Measurements from ENCODE around the gene RUNX1. TPM values are rescaled to one million over a fixed set of nuclear protein-coding genes. Genes with fewer than 3 reads are reported as not detected.

The RUNX1 gene
- total RNA-seq, 1 donor from 2014 or later = 4.4 TPM

DNA sequence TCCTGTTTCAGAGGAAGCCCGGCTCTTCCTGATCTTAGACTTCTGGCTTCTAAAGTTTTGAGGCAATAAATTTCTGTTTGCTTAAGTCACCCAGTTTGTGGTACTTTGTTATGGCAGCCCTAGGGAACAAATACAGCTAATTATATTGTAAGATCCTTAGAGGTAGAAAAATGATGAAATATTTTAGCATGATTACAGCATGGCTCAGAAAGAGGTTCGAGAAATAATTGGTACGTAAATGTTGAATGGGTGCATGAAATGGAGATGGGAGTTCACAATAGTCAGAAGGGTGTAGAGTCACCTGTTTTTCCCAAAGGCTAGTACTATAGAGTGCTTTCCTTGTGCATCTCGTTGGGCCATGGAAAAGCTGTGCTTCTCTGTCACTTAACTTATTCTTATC lies 123.5 kb downstream of the RUNX1 start:
- no peak for DNase-seq (ENCODE audit: low read depth, low spot score)

DNA sequence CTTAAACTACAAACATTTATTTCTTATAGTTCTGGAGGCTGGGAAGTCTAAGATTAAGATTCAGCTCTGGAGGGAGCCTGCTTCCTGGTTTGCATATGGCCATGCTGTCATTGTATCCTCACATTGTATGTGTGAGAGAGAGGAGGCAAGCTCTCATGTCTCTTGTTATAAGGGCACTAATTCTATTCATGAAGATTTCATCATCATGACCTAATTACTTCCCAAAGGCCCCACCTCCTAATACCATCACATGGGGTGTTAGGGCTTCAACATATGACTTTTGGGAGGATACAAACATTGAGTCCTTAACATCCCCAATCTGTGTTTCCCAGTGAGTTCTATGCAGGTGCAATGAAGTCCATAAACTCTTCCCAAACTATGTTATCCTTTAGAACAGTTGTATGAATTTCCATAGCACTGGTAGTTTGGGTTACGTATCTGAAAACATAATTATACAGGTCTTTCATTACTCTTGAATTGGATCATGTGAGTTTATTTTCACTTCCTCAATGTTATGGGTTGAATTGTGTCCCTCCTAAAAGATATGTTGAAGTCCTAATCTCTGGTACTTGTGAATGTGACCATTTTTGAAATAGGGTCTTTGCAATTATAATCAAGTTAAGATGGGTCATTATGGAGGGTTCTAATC lies 124.2 kb downstream of the RUNX1 start:
- DNase-seq (ENCODE audit: low read depth, low spot score) = no peak

DNA sequence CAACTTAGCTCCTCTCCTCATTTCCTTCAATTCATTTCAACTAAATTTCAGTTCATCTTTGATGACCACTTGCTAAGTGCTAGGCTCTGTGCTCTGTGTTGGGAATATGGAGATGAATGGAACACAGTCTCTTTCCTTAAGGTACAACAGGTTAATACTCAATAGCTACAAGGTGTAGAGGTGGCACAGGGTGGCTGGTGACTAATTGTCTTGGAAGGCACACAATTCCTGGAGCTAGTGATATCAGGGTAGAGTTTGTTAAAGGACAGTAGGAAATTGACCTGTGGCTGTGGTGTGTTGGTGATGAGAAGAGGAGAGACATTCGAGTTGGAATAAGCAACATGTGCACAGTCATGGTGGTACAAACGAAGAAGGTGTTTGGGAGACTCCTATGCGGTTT lies 124.9 kb downstream of the RUNX1 start:
- no peak for DNase-seq (ENCODE audit: low read depth, low spot score)

DNA sequence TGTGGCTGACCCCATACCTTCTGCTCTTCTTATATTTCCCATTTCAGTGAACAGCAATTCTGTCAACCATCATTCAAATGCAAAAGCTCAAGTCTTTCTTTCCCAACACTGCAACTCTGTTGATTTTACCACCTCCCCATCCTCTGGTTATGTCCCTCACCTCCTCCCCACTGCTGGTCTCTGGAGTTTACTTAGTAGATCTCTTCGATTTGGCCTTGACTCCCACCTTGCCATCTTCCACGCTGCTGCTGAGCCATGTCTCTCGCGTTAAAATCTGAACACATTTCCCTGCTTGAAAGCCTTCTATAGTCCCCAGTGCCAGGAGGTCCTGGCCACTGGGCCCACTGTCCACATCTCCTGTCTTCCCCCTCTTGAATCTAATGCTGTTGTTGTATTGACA lies 125.5 kb downstream of the RUNX1 start:
- no peak for DNase-seq (ENCODE audit: low read depth, low spot score)

DNA sequence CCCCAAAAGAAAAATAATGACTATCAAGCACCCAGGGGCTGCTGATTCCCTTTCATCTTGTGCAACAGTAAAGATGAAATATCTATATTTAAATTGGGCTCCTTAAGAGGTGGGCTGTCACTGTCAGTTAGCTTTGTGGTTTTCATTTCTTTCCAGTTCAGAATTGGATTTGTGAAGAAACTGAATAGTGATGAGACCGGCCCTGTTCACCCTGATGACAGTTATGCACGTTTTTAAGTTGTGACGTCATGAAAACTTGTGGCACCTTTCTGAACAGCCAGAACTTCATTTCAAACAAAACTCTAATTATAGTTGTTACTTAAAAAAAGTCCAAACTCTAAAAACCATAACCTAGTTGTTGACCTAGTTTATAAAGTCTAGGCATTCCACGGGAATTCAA lies 125.9 kb downstream of the RUNX1 start:
- DNase-seq (ENCODE audit: low read depth, low spot score) = no peak

DNA sequence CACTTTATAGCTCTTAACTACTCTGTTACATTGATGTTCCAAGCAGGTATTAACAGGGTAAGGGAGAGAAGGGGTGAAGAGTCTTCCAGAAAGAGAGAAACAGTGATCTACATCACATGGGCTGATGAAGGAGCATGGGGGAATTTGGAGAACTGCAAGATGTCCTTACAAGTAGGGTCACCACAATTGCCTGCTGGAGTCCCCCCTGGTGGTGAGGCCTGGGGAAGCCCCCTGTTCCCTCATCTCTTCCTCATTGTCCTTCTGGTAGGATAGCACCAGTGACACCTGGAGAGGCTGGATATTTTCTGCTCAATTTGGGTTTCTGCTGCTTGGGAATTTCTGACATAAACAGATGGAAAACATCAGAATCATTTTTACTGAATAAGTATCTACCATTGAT lies 126.6 kb downstream of the RUNX1 start:
- DNase-seq (ENCODE audit: low read depth, low spot score) = no peak

DNA sequence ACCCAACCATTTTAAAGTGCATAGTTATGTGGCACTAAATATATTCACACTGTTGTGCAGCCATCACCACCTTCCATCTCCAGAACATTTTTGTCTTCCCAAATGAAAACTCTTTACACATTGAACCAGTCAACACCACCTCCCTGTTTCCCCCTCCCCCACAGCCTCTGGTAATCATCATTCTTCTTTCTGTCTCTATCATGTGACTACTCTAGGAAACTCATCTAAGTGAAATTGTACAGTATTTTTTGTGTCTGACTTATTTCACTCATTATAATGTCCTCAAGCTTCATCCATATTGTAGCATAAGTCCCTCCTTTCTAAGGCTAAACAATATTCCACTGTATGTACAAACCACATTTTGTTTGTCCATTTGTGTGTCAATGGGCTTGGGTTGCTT lies 128.0 kb downstream of the RUNX1 start:
- no peak for DNase-seq (ENCODE audit: low read depth, low spot score)

DNA sequence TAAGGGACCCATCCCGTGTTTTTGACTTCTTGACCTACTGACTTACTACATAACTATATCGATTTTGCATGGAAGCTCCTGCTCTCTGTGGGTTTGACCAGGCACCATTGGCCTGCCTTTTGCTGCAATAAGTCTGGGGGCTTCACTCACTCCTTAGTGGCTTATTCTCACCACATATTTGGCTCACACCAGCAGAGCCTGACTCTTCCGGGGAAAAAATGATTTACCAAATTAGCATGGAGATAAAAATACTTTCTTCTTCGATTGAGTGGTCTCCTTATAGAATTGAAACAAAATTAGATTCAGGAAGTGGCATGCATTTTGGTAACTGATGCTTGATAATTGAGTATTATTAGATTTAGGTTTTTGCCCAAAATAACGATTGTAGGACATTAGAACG lies 129.7 kb downstream of the RUNX1 start:
- no peak for DNase-seq (ENCODE audit: low read depth, low spot score)

DNA sequence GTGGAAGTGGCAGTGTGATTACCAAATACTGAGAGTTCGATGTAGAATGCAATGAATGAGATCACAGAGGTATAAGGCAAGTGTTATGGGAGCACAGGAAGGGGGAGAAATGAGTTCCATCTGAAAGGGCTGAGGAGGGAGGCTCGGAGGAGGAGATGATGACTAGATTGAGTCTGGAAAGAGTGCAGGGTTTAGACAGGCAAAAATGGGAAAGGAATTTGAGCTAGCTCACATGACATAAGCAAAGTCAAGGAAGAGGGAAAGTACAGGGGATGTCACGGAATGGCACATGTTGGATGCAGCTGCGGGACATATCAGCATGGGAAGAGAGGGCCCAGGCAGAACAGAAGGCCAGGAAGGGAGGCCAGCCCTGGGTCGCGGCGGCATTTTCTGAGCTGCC lies 132.7 kb downstream of the RUNX1 start:
- no peak for DNase-seq (ENCODE audit: low read depth, low spot score)

DNA sequence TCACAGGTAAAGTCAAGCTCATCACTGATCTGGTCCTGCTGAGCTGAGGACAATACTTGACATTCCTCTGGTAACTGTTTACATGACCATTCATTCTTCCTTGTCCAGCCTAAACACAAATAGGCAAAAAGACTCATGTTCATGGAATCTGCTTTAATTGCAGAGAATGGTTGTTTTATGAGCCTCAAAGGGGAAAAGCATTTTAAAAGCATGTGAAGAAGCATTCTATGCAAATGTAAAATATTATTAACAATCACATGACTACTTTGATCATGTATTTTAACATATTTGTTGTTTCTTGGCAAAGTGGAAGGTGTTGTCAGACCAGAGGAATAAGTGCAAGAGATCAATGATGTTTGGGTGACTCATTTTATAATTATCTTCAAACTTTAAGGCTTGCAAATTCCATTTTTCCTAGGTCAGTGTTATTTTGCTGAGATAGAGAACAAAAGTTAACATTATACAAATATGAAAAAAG lies 133.7 kb downstream of the RUNX1 start:
- no peak for DNase-seq (ENCODE audit: low read depth, low spot score)

DNA sequence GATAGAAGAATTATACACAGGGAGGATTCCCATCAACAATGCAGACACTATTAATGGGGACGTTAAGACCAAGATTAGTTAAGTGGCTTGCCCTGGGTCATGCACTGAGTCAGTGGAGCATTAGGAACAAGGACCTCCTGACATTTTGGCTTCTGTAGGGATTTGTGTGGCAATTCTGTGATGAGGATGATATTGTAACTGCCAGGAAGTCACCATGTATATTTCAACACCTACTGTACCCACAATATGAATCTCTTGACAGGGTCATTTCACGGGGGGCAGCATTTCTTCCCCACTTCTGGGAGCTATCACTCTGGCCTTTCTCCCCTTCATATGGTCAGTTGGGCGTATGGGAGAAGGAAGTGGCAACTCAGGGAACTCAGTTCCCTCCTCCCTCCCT lies 134.9 kb downstream of the RUNX1 start:
- no peak for DNase-seq (ENCODE audit: low read depth, low spot score)

DNA sequence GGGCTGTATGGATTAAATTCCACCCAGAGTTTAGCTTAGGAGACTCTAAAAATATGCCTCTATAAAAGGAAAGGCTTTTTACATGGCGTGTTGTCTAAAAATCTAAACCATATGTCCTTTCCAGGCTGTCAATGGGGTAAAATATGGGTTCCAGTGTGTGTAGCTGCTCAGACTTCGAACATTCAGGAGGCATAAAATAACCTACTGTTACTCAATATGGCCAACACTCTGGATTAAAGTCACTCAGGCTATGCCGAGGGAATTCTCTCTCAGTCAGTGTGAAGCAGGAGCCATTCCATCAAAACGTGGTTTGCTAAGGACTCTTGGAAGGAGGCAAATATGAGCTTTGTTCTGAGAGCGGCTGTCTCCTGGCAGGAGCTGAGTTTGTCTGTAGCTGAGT lies 135.3 kb downstream of the RUNX1 start:
- no peak for DNase-seq (ENCODE audit: low read depth, low spot score)

DNA sequence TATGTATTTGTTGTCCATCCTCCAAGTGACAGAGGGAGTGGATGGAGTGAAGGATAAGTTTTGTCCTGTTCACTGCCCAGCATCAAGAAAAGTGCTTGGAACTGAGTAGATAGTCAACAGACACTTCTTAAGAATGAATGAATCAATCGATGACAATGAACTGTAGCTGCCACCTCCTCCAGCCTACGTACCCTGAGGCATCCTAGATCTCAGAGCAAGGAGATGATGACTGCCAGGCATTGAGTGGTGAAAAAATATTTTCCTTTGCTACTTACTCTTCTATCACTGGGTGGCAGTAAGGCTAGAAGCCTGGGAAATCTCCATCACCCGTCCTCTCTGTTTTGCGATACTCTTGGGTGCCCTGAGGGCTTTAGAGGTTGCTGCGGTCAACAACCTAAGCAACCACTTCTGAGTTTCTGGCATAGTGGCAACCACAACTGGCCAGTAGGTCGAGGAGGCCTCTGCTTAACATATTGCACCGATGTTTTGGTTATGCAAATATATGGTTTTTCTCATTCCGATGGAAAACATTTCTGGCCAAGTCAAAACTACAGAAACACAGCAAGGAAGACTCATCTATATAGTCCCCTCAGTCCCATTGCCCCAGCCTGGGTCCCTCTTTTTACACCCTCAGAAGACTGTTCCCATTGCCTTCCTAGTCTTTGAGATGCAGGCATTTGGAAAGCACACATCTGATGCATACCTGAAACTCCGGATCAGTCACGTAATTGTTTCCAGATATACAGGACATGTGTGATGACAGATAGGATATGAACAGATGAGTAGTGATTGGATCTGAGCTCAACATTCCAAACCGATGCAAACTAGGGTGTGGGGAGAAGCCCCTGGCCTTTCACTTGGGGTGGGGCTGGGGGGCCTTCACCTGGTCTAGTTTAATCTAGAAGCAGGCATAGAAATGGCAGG lies 136.8 kb downstream of the RUNX1 start:
- DNase-seq (ENCODE audit: low read depth, low spot score) = no peak

DNA sequence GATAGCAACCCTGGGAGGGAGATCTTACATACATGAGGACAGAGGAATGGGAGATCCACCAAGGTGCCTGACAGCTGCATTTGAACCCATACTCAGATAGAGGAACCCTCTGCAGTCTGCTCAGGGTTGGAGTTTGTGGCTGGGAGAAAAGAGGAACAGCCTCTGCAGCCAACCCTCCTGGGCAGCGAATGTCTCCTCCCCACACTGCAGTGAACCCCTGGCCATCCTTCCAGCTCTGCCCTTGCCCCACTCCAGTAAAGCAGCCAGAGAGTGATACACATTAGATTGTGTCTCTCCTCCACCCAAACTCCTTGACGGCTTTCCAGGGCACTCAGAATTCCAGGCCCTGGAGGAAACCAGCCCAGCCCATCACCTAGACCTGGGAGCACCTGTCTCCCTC lies 137.7 kb downstream of the RUNX1 start:
- DNase-seq (ENCODE audit: low read depth, low spot score) = no peak

DNA sequence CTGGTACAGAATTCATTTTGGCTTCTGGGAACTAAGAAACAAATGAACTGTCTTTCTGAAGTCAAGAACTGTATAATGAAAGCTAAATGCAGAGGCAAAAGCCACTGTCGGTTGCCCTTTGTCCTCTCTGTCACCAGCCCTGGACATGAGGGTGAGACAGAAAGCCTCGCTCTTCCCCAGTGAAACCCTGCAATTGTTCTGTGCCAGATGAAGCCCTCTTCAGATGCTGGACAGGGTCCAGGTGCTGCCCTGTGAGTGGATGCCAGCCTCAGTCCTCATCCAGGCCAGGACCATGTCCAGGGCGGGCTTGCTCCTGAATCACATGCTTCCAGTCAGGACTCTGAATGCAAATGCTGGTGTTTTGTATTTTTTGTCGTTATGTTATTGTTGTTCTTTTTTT lies 138.7 kb downstream of the RUNX1 start:
- no peak for DNase-seq (ENCODE audit: low read depth, low spot score)

DNA sequence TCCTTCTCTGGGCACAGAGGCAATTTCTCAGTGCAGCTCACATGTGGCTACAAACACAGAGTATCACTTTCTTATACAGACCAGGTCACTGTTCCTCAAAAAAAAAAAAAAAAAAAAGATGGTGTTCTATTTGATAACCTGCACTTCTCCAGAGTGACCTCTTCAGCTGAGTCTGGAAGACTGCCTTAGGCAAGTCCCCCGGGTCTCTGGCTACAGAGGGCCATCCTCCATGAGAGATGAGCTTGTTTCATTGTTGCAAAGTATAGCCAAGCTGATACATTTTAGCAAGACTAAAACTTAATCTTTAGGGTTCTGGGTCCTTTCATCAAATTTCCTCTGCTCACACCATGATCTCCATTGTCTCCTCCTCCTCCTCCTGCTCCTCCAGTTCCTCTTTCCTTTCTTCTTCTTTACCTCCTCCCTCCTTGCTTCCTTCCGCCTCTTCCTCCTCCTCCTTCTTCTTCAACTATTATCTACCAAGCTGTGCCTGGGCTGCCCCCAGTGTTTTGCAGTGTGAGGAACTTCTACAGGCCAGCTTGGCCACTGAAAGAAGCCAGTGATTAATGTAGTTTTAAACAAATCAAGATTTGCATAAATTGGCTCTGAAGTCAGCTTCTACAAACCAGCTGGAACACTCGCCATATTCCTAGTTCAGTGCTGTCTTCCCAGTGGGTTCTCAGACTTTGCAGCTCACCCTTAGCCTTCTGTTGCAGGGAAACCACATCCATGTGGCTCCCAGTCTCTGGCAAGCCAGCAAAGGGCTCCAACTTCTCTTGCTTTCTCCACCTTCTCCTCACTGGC lies 139.4 kb downstream of the RUNX1 start:
- DNase-seq (ENCODE audit: low read depth, low spot score) = no peak

DNA sequence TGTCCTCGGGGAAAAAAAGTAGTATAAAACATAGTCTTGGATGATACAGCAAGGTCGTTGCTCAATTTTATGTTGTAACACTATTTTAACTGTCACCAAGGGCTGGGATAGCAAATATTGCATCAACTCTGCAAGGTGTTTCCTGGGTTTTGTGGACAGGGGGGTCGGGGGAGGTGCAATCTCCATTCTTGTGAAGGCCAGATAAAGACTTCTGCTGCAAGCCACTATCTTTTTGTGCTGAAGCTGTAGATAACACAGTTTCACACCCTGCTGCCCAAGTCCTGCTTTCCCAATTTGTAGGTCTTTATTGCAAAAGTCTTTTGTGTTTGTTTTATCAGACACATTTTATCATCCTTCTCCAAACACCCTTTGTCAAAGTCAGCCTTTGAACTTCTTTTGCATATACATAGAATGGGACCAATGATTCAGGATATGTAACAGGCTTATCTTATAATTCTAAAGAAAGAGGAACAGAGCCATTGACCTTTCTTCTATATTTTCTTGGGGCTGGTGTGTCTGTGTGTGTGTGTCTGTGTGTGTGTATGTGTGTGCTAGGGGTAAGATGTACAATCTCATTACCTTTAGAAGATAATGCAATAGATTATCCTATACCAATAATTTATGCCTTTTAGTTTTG lies 140.6 kb downstream of the RUNX1 start:
- DNase-seq (ENCODE audit: low read depth, low spot score) = no peak

DNA sequence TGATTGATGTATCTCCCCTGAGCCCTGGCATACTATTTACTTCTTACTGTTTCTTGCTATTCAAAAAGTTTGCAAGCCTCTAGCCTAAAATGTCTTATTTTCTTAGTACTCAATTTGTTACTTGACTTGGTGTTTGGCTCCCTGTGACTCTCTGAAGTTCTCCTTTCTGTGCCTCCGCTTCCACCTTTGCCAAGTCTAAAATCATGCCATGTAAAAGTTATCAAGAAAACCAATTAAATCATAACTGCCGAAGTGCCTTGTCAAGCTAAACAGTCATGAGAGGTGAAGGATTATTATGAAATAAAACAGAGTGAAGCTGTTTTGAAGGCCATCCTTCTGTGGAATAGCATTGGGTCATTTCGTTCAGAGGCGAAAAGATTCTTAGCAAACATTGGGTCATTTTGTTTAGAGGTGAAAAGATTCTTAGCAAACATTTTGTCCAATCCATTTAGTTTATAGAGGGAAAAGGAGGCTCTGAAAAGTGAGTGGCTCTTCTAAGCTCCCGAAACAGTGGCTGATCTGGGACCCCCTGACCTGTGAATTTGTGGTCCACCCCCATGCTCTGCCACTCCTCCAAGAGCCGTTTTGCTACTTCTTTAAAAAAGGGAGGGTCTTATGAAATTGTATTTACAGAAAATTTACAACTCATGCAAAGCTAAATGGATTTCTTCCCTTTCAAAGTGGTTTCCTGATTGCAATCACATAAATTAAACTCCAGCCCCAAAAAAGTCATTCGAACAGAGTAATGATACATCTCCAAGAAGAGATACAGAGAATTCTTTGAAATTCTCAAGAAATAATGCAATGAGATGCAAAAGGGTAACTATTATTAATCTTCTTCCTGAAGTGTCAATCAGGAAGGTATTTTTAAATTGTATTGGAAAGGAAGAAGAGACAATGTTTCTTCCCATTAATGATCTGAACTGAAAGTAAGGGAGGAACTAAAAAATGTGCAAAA lies 141.4 kb downstream of the RUNX1 start:
- DNase-seq (ENCODE audit: low read depth, low spot score) = no peak

DNA sequence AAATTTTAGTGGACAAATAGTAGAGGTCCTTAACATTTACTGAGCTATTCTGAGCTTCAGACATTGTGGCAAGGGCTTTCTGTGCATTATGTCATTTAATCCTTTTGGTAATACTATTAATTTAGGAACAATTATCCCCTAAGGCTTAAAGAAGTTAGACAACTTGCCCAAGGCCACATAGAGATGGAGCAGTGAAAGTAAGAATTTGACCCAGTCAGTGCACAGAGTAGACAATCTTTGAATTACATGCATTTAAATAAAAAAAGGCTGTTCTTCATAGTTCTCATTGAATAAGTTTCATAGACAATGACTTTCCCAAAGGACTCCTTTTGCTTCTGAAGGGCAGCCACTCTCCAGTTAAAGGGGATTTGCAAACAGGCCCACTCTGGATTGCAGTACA lies 142.7 kb downstream of the RUNX1 start:
- DNase-seq (ENCODE audit: low read depth, low spot score) = no peak

DNA sequence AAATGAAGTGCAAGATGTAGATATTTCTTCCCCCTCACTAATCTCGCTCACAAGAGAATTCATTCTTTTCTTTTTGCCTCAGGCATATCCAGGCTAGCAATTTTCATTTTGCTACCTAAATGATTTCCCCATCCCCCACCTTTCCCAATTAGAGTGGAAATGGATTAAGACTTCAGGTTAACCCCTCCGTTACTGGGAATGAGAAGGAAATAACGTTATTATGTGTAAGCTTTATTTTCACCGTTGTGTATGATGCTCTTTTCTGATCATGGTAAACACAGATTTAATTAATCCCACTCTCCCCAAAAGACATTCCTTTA lies 143.9 kb downstream of the RUNX1 start:
- no peak for DNase-seq (ENCODE audit: low read depth, low spot score)
